Myocyte (in vitro differentiated cells): ENCODE data around the gene ARID3C. TPM values are rescaled to one million over a fixed set of nuclear protein-coding genes. Genes with fewer than 3 reads are reported as not detected.
A peak's percentile ranks its signal among the peaks of the same experiment; 100 is the strongest.

Experiments used
- DNase-seq: peaks from one replicate; pipeline ENCODE4 v3.0.0-alpha.2; 2012; ENCODE audit warnings: low read depth
- polyA plus RNA-seq: library from polyadenylated mRNA; unstranded; fragments of >200 nt; gene quantifications from one replicate; pipeline ENCODE4 v1.2.1, GENCODE V29; 2012; ENCODE audit warnings: missing spikeins
- total RNA-seq: library from RNA; depleted of rRNA; stranded (reverse); fragments of >200 nt; gene quantifications from 2 replicates; pipeline ENCODE4 v1.2.3, GENCODE V29; 2014

ARID3C gene
- 0.16 TPM in 1 of 2 replicates, not detected in the other for total RNA-seq
- not detected for polyA plus RNA-seq

DNA sequence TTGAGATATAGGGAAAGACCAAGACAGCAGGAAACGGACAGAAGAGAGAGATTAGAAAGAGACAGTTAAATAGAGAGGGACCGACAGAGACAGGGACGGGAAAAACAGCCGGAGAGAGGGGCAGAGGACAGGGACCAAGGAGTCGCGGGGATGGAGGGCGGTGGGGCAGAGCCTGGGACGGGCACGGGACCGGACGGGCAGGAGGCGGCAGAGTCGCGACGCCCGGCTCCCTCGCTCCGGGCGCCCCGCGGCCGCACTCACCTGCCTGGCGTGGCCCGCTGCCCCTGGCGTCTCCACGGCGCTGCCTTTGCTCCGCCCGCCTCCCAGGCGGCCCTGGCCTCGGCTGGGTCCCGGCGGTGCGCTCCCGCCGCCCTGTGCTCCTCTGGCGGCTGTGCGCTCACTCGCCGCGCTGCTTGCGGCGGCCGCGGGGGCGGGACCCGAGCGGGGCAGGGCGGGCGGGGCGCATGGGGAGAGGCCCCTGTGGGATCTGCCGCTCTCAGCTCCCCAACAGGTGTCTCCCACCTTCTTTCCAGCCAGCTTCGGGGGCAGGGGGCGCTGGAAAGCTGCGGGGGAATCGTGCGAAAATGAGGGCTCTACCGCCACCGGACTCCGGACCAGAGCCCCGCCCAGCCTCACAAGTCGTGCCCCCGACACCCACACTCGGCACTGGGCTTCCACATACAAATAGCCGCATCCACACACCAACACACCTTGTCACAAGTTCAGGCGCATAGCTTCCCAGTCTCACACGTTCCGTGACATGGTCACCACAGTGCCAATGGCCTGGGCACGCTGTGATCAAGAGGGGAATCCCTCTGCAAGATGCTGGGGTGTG is at the start of gene ARID3C:
Gene ARID3C (minus strand): TSS at position 411 of the 835 bp plus-strand sequence. CDS start 1,052 bp downstream, outside the sequence.
- DNase-seq: no peak

GRCh38 chr9:34675869-34676268 is 47.0 kb upstream of the ARID3C start:
- DNase-seq: no peak

DNA sequence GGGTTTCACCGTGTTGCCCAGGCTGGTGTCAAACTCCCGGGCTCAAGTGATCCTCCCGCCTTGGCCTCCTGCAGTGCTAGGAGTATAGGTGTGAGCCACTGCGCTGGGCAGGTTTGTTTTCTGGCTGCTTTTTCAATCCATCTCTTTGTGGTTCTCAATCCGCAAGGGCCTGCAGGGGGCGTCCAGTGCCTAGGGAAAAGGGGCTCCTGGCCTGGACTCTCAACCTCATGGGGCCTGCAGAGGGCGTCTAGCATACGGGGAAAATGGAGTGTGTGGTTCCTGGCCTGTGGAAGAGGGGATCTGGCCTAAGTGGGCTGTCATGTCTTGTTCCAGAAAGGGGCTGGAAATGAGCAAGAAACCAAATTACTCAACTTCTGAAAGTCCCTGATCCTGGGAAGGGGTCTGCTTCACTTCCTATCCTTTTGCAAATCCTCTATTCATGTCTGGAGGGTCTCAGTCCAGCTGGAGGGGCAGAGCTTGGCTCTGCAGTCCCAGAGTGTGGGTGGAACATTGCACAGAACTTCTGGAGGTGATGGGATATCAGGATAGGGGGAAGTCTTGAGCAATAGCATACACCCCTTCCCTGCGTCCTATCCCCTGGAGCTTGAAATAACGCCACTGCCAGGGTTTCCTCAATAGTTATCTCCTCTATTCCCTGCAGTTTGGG is 46.3 kb upstream of the ARID3C start:
- DNase-seq: peak; percentile 50

GRCh38 chr9:34674440-34674839 is 45.6 kb upstream of the ARID3C start:
- no peak for DNase-seq

- DNase-seq: no peak
Observed at GRCh38 chr9:34671307-34671706, 42.4 kb upstream of the ARID3C start.

DNA sequence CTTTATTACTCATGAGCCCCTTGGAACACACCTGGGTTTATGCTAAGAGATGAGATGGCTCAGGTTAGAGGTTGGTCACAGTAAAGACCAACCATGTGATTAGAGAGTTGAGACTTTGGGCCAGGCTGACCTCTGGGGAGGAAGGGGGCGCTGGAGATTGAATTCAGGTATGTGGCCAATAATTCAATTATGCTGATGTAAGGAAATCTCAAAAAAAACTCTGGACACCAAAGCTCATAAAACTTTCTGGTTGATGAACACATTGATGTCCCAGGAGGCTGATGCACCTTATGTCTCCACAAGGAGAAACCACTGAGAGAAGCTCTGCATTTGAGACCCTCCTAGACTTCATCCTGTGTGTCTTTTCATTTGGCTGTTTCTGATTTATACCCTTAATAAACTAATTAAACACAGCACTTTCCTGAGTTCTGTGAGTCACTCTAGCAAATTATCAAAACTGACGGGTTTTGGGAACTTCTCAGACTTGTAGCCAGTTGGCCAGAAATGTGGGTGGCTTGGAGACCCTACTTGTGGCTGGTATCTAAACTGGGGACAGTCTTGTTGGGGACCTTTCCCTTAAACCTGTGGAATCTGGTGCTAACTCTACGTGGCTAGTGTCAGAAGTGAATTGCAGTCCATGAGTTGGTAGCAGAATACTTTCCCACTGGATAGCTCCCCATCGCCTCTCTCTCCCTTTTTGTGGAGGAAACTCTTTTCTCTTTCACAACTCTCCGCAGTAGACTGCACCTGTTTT is 41.1 kb upstream of the ARID3C start:
- DNase-seq: no peak

DNA sequence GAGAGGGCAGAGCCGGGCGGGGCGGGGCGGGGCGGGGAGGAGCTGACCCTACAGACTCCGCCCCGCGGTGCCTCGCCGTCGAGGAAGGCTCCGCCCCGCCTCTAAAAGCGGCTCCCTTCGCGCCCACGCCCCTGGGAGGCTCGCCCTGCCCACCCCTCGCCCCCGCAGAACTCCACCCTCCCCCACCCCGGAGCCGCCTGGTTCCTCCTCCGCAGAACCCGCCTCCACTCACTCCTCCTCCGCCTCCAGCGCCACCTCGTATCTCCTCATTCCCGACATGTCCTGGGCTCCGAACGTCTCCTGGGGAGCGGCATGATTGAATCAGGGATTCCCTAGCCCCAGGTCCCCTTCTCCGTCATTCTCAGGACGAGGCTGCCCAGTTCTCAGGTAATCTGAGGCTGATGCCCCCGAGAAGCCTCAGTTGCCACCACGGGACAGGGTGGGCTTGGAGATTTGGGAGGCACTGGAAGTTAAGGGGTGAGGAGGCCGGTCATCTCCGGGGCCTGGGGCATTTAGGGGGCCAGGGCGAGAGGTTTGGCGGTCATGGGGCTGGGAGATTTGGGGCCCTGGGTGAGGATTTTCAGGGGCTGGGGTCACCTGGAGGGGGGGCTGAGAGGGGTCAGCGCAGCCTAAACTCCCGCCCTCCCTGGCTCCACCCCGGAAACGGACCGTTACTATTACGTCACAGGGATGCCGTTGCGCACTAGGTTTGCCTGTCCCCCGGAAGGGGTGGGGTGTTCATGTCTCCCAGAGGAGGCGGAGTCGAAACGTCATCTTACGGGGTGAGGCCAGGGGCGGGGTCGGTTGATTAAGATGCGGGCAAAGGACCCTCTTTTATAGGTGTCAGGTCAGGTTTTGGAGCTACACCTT is 36.8 kb upstream of the ARID3C start:
- DNase-seq: peak; percentile 97

- DNase-seq: no peak
Observed at GRCh38 chr9:34665067-34665380, 36.2 kb upstream of the ARID3C start.

GRCh38 chr9:34664281-34665066 is 35.6 kb upstream of the ARID3C start:
- peak; percentile 80 for DNase-seq

DNA sequence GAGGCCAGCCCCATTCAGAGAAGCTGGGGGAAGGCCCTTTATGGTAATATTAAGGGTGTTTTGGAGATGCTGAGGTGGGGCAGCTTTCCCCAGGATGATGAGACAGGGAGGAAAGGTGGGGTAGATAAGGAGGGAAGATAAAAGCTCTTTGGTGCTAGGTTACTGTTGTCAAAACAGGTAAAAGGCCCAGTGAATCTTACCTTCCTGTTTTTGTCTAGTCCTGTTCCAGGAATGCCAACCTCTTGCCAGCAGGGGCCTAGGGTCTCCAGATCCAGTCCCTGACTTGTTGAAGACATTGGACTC is 34.4 kb upstream of the ARID3C start:
- DNase-seq: no peak

DNA sequence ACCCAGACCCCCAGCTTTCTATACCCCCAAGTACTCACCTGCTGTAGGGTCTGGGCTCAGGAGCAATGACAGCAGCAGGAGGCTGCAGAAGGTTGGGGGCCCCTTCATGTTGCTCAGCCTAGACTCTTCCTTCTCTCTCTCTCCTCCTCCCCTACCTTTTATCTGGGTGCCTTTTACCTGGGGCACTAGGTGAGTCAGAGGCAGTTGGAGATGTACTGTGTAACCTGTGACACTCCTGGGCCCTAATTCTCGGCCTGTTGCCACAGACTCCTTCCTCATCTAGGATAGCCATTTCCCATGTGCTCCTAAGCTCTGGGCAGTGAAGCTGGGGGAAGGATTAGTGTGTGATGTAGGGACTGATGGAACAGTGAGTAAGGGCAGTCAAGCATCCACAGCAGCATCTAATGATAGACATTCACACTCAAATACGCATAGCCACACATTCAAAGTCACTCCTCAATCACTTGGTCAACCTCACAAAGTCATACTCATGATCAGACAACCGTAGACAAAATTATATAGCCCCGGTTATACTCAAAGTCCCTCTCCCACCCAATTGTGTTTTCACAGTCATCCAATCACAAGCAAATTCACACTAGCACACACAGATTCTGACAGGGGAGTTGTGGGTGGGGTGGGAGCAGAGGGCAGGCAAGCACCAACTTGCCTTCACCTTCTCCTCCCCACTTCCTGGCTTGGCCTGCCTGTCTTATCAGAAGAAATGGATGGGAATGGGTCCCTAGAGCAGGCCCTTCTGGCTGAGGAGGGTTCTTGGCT is 33.8 kb upstream of the ARID3C start, which contains the start of gene CCL27:
Gene CCL27 (minus strand): TSS at position 132 of the 777 bp plus-strand sequence. CDS start 24 bp downstream, at position 108.
- DNase-seq: no peak

GRCh38 chr9:34659592-34660253 is 30.9 kb upstream of the ARID3C start:
- no peak for DNase-seq

- no peak for DNase-seq
Observed at GRCh38 chr9:34658461-34658860, 29.6 kb upstream of the ARID3C start.

- no peak for DNase-seq
Observed at GRCh38 chr9:34656992-34657391, 28.1 kb upstream of the ARID3C start.

DNA sequence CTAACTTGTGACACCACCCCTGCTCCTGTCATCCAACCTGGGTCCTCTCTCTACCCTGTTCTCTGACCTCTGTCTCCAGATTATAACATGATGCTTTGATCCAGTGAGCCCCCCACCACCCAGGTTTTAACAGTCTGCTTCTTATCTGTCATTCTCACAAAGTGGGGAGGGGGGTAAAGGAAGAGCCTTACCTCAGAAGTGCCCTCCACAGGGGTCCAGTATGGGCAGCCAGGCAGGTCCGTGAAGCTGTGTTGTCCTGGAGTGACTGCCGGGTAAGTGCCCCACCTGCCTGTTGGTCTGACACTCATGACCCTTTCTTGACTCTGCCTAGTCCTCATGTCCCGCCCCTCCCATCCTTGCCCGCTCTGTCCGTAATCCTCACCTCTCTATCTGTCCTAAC is 26.5 kb upstream of the ARID3C start:
- DNase-seq: no peak

GRCh38 chr9:34654323-34655051 is 25.6 kb upstream of the ARID3C start:
- DNase-seq: no peak

GRCh38 chr9:34653151-34654072 is 24.5 kb upstream of the ARID3C start:
- no peak for DNase-seq
